Fibroblast of gingiva (primary cell): ENCODE data around the gene HSBP1L1.
"Not testable (repeated sequence)": the region's sequence is repeated elsewhere in the genome, so short reads cannot be mapped to it uniquely, and the experiment has no call there.

Experiments
- DNase-seq: peaks from one replicate; pipeline ENCODE4 v3.0.0-alpha.2; 2011; ENCODE audit warnings: low read depth

Gene HSBP1L1

DNA sequence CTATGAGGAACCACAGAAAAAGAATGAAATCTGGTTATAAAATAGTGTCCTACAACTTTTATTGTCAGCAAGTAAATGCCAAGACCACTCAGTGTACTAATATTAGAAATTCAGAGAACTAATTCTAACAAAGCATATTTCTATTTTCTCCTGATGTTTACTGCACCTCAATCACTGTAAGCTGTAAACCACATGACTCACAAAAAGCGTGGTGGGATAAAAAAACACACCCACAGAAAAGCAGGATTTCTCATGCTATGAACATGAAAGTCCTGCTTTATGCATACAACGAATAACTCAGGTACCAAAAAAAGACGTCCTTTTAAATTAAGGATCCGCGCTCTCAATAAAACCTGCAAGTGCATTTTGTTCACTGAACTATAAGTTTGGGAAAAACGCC lies 23.1 kb downstream of the HSBP1L1 start:
- DNase-seq = no peak

DNA sequence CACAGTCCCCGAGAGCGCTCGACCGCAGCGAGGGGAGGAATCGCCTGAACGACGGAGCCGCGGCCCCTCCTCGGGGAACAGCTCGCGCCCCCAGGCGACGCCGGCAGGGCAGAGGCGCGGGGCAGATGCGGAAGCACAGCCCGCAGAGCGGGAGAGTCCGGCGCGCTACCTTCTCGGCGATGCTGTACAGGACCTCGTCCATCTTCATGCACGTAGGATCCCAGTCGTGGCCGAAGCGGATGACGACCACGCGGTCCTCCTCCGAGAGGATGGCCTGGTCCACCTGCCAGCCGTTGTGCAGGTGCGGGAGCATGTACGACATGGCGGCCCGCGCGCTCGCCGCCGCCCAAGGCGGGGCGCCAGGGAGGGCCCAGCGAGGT lies 23.6 kb downstream of the HSBP1L1 start:
- DNase-seq = peak; percentile 22

DNA sequence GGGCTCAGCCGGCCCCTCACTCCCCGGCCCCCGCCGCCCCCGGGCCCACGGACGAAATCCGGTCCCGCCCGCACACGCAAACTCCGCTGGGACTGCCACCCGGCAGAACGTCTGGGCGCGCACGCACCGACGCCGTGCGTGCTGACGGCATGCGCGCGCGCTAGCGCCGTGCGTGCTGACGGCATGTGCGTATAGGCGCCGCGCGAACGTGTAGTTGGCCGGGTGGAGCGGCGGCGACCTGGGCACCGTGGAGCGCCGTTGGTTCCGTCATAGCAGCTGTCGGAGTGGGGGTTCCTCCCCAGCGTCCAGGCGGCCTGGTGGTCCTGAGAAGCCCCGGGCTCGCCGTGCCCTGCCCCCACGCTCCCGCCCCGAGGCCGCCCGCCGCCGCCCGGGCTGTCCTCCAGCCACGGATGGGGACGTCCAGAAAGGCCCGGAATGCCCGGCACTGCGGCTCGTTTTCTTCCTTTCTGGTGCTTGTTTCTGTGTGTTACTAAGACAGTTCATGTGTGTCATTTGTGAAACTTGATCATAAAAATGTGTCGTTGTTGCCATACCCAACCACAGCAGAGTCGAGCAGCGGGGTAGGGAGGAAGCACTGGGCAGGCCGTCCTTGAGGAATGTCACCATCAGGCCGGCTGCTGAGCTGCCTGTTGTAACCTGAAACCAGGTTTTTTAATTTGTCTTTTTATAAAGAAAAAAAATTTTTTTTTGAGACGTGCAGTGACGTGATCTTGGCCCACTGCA lies 24.2 kb downstream of the HSBP1L1 start, which contains the start of gene TXNL4A:
Gene TXNL4A (minus strand): TSS at position 113 of the 744 bp plus-strand sequence. CDS start 171 bp downstream, outside the sequence.
- DNase-seq = peak; percentile 88

DNA sequence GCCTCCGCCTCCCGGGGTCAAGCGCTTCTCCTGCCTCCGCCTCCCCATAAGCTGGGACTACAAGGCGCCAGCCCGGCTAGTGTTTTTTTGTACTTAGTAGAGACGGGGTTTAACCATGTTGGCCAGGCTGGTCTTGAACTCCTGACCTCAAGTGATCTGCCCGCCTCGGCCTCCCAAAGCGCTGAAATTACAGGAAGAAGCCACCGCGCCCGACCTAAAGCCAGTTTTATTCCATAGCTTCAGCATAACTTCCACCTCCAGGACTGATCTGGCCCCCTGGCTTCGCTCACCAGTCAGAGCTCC lies 24.7 kb downstream of the HSBP1L1 start:
- no peak for DNase-seq

DNA sequence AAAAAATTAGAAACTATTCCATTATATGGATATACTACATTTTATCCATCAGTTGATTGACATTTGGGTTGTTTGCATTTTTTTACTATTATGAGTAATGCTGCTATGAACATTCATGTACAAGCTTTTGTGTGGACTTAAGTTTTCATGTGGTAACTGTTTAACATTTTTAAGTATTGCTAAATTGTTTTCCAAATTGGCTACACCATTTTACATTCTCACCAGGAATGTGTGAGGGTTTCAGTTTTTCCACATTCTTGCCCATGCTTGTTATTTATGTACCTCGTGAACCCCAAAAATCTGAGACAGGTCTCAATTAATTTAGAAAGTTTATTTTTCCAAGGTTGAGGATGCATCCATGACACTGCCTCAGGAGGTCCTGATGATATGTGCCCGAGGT lies 27.1 kb downstream of the HSBP1L1 start:
- DNase-seq = no peak

DNA sequence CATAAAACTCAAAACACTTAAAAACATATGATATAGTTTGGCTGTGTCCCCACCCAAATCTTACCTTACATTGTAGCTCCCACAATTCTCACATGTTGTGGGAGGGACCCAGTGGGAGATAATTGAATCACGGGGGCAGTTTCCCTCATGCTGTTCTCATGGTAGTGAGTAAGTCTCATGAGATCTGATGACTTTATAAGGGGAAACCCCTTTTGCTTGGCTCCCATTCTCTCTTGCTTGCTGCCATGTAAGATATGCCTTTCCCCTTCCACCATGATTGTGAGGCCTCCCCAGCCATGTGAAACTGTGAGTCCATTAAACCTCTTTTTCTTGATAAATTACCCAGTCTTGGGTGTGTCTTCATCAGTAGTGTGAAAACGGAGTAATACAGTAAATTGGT lies 35.3 kb downstream of the HSBP1L1 start:
- DNase-seq = not testable (repeated sequence)

DNA sequence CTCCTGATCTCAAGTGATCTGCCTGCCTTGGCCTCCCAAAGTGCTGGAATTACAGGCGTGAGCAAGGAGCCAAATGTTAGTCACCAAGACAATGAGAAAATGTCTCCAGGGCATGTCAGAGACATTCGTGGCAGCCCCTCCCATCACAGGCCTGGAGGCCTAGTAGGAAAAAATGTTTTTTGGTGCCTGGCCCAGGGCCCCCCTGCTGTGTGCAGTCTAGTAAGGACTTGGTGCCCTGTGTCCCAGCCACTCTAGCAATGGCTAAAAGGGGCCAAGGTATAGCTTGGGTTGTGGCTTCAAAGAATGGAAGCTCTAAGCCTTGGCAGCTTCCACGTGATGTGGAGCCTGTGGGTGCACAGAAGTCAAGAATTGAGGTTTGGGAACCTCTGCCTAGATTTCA lies 36.4 kb downstream of the HSBP1L1 start:
- DNase-seq = no peak

DNA sequence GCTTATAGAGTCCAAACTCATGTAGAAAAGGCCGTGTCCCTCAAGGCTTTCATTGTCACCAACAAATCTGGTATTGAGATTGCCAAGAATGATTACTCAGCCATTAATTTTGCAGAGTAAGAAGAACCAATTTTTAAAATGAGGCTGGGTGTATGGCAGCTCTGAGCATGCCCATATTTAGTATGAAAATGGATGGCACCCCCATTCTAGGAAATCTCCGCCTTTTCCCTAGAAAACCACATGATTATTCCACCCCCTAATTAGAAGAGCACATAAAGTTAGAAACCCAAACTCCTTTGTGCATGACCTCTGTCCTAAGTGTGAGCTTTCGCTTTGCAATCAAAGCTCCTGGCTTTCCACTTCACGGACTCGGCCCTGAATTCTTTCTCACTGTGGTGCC lies 38.0 kb downstream of the HSBP1L1 start:
- no peak for DNase-seq

DNA sequence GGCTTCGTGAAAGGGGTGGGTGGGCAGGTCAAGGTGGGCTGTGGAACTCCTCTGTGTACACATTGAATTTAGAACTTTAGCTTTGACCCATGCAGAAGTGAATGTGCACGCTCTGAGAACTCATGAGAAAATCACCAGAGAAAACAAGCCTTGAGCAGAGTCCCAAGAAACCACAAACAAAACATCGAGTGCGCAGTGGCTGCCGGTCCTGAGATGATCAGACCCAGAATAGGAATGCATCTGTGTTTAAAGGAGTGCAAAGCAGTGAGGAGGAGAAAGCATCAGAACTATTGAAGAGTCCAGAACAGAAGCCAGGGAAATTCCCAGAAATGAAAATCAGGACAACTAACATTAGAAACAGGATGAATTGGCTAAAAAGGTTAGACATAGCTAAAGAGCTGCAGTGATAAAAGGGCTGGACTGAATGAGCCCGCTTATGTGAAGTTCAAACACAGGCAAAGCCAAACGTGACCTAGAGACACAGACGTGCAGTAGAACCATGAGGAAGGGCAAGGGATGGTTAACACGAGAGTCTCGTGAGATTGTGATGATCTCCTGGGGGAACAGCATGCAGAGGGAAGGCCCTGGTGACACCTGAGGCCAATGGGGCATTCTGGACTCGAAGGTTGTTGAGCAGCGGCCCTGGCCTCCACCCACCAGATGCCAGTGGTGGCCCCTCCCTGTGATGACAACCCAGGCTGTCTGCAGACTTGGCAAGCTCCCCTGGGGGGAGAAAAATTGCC lies 40.3 kb downstream of the HSBP1L1 start:
- DNase-seq = no peak

DNA sequence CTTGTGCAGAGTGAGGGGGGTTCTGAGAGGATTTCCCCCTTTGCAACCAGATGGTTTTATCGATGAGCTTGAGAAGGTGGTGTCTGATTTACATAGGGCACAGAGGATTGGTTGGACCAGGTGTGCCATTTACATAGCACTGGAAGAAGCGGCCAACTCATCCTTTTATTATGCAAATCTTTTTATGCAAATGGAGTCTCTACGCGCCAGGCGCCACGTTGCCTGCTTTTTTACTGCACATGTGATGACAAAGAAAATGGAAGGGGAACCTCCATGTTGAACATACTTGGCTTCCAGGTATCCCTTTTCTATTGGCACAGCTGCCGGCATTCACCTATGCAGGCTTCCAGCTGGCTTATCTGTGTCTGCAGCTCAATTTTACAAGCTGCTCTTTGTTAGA lies 42.3 kb downstream of the HSBP1L1 start:
- no peak for DNase-seq

DNA sequence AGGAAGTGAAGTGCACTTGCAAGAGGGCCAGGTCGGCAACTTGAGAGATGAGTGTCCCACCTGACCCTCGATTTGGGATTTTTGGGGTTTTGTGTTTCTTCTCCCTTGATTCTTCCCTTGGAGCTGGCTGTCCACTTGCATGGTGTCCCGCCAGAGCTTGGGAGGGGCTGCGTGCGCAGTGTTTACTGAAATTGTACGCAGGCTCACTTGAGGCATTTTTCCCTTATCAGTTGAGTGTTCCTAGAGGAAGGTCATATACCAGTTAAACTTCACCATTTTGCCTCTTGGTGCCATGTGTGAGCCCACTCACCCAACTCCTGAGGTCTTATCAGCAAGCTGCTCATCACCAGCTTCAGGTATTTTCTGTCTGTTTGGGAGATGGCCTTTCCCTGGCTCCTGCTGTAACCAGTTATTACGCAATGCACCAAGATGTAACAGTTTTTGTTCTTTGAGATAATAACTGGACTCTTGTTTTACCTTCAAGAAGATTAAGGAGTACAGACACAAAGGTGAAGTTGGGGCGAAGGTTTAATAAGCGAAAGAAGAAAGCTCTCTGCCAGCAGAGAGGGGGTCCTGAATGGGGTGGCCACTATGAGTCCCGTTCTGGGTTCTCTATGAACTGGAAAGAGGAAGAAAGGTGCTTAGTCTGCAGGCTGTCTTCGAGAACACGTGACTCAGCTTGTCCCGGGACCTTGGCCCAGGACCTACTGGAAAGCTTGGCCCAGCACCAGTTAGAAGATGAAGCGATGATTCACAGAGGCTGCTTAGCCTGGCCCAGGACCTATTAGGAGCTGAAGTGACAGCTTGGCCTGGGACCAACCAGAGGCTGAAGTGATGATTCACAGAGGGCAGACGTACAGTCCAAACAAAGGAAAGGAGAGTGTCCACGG lies 45.5 kb downstream of the HSBP1L1 start:
- DNase-seq = peak; percentile 95

DNA sequence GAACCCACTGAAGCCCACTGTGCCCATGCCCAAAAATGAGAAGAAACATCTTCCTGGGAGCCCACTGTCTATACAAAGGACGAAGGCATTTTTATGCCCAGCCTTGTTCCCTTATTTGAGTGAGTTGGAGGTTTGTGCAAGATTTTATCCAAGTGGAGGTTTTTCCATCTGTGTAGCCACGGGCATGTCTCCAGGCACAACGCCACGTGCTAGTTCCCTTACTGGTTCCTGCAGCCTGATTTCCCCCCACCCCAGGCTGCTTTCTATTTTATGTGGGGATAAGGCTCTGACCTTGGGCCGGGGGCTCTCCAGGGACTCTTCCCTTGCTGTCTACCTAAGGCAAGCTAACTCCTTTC lies 46.1 kb downstream of the HSBP1L1 start:
- no peak for DNase-seq

DNA sequence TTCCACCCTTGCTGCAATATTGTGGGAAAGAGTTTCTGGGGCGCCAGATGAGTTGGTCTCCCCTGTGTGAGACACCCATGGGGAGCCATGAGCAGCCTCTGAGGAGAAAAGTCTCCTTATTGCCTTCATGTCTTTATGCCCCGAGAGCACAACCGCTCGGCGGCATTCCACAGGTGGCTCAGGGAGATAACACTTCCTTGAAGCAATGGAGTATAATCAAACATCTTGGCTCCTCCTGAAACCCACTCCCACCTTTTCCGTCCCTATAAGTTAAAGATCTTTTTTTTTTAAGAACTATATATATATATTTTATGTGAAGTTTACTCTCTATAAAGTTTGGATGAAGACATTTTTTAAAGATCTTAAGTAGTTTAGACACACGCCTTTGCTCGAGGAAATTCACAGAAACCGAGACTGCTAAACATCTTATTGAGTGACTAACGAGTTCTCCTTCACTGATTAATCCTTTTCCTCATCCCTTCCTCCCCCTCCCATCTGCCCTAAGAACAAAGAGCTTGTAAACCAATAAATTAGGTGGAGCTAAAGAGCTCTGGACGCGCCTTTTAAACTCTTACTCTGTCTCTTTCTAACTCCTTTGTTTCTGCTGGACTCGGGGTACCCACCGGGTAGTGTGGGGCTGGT lies 47.2 kb downstream of the HSBP1L1 start:
- DNase-seq = not testable (repeated sequence)

DNA sequence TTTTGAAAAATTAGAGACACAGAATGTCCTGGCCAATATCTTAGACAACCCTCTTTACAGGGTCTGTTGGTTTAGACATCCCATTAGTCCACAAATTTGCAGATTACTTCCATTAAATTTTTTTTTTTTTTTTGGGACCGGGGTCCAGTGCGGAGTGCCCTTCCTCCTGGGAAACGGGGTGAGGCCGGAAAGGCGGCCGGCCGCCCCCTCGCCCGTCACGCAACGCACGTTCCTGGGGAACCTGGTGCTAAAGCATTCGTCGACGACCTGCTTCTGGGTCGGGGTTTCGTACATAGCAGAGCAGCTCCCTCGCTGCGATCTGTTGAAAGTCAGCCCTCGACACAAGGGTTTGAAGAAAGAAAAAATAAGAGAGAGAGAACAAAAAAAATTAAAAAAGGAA lies 48.3 kb downstream of the HSBP1L1 start:
- DNase-seq = no peak
